ENCODE data around the gene KIF20A. TPM values are rescaled to one million over a fixed set of nuclear protein-coding genes. Genes with fewer than 3 reads are reported as not detected.

Gene KIF20A
- total RNA-seq, 3 donors from 2014 or later, result 0.29 to 2.1 TPM; not detected in 1

DNA sequence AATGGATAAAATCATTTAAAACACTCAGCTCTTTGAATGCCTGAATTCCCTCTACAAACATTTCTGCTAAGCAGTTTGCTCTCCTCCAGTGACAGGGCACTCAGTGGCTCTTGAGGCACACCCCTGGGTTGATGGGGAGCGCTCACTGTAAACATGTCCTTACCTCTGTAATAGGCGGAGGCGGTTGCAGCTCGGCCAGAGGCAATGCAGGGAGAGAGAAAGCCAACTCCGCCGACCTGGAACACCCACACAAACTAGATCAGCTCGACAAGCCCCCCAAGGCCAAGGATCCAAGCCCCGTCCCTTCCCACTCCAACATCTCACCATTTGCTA is 33.9 kb downstream of the KIF20A start:
- Histone ChIP-seq H3K9me3 (no peaks in the 10 kb centered on the region), H3K4me3 (peak overlapping the region; percentile 63 to 97 (median 87)), H3K4me1 (peaks cover 0 to 6% of the 10 kb centered on the region in 2 donors), H3K27me3 (no peaks in the 10 kb centered on the region), H3K27ac (peak overlapping the region; percentile 83 to 85), H3K36me3 (no peaks in the 10 kb centered on the region)
- no peak for TF ChIP-seq POLR2AphosphoS5 (IDR thresholded peaks at IDR 0.05)
- TF ChIP-seq, protein P1, sequence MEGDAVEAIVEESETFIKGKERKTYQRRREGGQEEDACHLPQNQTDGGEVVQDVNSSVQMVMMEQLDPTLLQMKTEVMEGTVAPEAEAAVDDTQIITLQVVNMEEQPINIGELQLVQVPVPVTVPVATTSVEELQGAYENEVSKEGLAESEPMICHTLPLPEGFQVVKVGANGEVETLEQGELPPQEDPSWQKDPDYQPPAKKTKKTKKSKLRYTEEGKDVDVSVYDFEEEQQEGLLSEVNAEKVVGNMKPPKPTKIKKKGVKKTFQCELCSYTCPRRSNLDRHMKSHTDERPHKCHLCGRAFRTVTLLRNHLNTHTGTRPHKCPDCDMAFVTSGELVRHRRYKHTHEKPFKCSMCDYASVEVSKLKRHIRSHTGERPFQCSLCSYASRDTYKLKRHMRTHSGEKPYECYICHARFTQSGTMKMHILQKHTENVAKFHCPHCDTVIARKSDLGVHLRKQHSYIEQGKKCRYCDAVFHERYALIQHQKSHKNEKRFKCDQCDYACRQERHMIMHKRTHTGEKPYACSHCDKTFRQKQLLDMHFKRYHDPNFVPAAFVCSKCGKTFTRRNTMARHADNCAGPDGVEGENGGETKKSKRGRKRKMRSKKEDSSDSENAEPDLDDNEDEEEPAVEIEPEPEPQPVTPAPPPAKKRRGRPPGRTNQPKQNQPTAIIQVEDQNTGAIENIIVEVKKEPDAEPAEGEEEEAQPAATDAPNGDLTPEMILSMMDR (IDR thresholded peaks at IDR 0.05), result no peak
- TF ChIP-seq POLR2A (IDR thresholded peaks at IDR 0.05), result no peak
- DNase-seq (ENCODE audit: low spot score in 2 of 2), result no peak
- intact Hi-C loops (cut with DNase I; ENCODE audit: low total_unique reads), result no loop called here

DNA sequence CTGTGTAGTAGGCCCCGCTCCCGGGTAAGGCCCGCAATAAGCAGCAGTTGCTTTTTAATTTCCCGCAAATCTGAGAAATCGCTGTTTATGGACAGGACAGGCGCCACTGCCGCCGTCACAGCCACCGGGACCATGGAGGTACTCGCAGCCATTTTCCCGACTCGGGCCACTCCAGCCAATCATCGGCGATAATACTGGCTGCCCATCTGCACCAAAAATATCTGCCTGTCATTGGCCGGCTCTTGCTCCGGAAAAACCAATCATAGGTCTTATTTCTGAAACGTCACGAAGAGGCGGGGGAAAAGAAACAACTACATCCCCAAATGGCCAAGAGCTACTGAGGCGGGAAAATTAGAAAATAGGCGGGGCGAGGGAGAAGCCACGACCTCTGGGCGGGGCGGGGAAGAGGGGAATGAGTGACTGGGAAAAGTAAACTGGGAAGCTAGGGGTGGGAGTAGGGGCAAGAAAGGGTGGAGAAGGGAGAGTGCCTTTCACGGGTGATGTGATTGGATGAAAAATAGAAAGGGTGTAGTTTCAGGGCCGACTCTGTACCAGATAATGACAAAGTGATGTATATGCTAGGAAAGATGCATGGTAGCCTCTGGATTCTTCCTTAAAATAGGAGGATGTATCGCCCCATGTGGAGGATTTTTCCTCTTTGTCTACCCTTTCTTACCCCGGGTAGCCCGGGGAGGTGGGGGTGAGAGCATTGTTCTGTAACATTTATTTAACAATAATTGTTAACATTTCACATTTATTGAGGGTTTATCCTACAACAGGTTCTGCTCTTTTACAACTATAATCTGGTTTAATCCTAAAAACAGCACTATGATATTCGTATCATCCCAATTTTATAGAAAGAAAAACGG is 34.5 kb downstream of the KIF20A start, which contains the start of gene CDC23:
TSS of gene CDC23 (minus strand) at position 163 of the 869 bp plus-strand sequence. CDS start at position 152, 11 bp downstream.
- intact Hi-C loops (cut with DNase I; ENCODE audit: low total_unique reads), result no loop called here
- H3K27me3 ChIP-seq, result no peaks in the 10 kb centered on the region
- H3K36me3 ChIP-seq, result no peaks in the 10 kb centered on the region
- H3K4me3 ChIP-seq, result peak within 1 kb of the TSS; percentile 63 to 97 (median 87)
- H3K27ac ChIP-seq, result peak within 1 kb of the TSS; percentile 83 to 85
- DNase-seq (ENCODE audit: low spot score in 2 of 2), result peak; percentile 90 to 96
- H3K4me1 ChIP-seq, result peaks cover 0 to 6% of the 10 kb centered on the region in 2 donors
- no peaks in the 10 kb centered on the region for H3K9me3 ChIP-seq
- peak; percentile 53 to 91 (median 76) for TF ChIP-seq POLR2AphosphoS5 (IDR thresholded peaks at IDR 0.05)
- TF ChIP-seq, protein P1 (IDR thresholded peaks at IDR 0.05), result no peak
- TF ChIP-seq POLR2A (IDR thresholded peaks at IDR 0.05), result peak; percentile 27

- H3K27me3 ChIP-seq, result no peaks in the 10 kb centered on the region
- no peaks in the 10 kb centered on the region for H3K9me3 ChIP-seq
- no peak overlapping the region for H3K27ac ChIP-seq
- peaks cover 0 to 6% of the 10 kb centered on the region in 2 donors for H3K4me1 ChIP-seq
- H3K4me3 ChIP-seq, result no peak overlapping the region
- no peak for TF ChIP-seq POLR2AphosphoS5 (IDR thresholded peaks at IDR 0.05)
- TF ChIP-seq, protein P1 (IDR thresholded peaks at IDR 0.05), result no peak
- no peak for DNase-seq (ENCODE audit: low spot score in 2 of 2)
- intact Hi-C loops (cut with DNase I; ENCODE audit: low total_unique reads), result no loop called here
- no peaks in the 10 kb centered on the region for H3K36me3 ChIP-seq
Measured at GRCh38 chr5:138216799-138217198, 37.9 kb downstream of the KIF20A start.

- no peak for TF ChIP-seq POLR2AphosphoS5 (IDR thresholded peaks at IDR 0.05)
- TF ChIP-seq, protein P1 (IDR thresholded peaks at IDR 0.05), result no peak
- TF ChIP-seq POLR2A (IDR thresholded peaks at IDR 0.05), result no peak
- Histone ChIP-seq H3K27ac (no peak overlapping the region), H3K4me3 (no peak overlapping the region), H3K27me3 (no peaks in the 10 kb centered on the region), H3K9me3 (no peaks in the 10 kb centered on the region), H3K4me1 (no peaks in the 10 kb centered on the region), H3K36me3 (no peaks in the 10 kb centered on the region)
- DNase-seq (ENCODE audit: low spot score in 2 of 2), result no peak
- intact Hi-C loops (cut with DNase I; ENCODE audit: low total_unique reads), result loop anchor here (5.0 kb wide), 1 partner anchor 69 kb away; no protein-coding TSS in a partner anchor
Measured at GRCh38 chr5:138223532-138223931, 44.6 kb downstream of the KIF20A start.

DNA sequence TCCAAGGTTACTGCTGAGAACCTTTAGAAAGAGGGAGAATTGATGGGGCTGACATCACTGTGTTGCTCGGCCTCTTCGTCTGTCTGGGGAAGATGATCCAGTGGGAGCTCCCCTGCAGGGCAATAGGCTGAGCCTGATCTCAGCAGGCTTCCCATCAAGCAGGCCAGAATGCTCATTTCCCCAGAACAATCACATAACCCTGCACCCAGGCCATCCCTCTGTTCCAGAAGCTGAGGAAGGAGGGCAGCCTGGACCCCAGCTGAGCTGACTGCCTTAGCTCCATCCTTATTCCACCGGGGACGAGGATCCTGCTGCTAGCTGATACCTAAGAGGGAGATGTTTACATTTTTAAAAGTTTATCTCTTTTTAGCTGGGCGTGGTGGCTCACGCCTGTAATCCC is 45.8 kb downstream of the KIF20A start:
- Histone ChIP-seq H3K27me3 (no peaks in the 10 kb centered on the region), H3K9me3 (no peaks in the 10 kb centered on the region), H3K27ac (no peak overlapping the region), H3K4me1 (no peaks in the 10 kb centered on the region), H3K36me3 (no peaks in the 10 kb centered on the region), H3K4me3 (no peak overlapping the region)
- intact Hi-C loops (cut with DNase I; ENCODE audit: low total_unique reads), result loop anchor here (5.0 kb wide), 1 partner anchor 68 kb away; no protein-coding TSS in a partner anchor
- TF ChIP-seq, protein P1 (IDR thresholded peaks at IDR 0.05), result no peak
- TF ChIP-seq POLR2AphosphoS5 (IDR thresholded peaks at IDR 0.05) (no peak), POLR2A (IDR thresholded peaks at IDR 0.05) (no peak)
- no peak for DNase-seq (ENCODE audit: low spot score in 2 of 2)
